Activated naive CD8-positive, alpha-beta T cell (primary cell): ENCODE results near the gene RNF2.
"Not testable (repeated sequence)": the region's sequence is repeated elsewhere in the genome, so short reads cannot be mapped to it uniquely, and the experiment has no call there.

Experiments
- H3K27ac Mint-ChIP-seq: one replicate; pipeline ENCODE4 v1.8.0; 2021; ENCODE audit warnings: mixed read lengths
- H3K27me3 Mint-ChIP-seq: one replicate; pipeline ENCODE4 v1.8.0; 2021; ENCODE audit warnings: mixed read lengths
- H3K36me3 Mint-ChIP-seq: one replicate; pipeline ENCODE4 v1.8.0; 2021; ENCODE audit warnings: mixed read lengths
- H3K4me1 Mint-ChIP-seq: one replicate; pipeline ENCODE4 v1.8.0; 2021; ENCODE audit warnings: low read depth, mixed read lengths
- H3K4me3 Mint-ChIP-seq: one replicate; pipeline ENCODE4 v1.8.0; 2021; ENCODE audit warnings: mild to moderate bottlenecking, mixed read lengths
- H3K9me3 Mint-ChIP-seq: one replicate; pipeline ENCODE4 v1.8.0; 2021; ENCODE audit warnings: low read depth, mixed read lengths

The RNF2 gene

DNA sequence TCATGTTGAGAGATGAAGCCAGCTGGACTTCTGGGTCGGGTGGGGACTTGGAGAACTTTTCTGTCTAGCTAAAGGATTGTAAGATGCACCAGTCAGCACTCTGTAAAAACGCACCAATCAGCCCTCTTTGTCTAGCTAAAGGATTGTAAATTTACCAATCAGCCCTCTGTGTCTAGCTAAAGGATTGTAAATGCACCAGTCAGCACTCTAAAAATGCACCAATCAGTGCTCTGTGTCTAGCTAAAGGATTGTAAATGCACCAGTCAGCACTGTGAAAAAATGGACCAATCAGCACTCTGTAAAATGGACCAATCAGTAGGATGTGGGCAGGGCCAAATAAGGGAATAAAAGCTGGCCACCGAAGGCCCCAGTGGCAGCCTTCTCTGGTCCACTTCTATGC, 19.6 kb downstream of the RNF2 start:
- H3K36me3 Mint-ChIP-seq, H3K27me3 Mint-ChIP-seq, H3K4me3 Mint-ChIP-seq, H3K27ac Mint-ChIP-seq, H3K9me3 Mint-ChIP-seq: not testable (repeated sequence)
- H3K4me1 Mint-ChIP-seq, result peaks cover 69% of the 10 kb centered on the region

DNA sequence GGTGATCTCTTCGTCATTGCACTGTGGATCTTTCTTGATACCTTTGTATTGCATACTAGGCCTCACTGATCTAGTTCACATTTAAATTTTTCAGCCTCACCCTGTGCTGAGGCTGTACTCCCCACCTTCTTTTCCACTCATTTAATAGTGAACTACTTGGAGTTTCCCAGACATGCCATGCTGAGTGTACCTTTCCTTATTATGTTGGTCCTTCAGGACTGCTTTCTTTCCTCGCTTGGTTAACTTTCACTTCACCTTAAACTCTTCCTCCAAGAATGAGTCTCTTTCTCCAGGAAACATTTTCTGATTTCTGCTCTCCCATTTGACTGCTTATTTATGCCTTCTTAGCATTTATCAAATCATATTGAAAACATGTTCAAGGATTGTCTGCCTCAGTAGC, 20.8 kb downstream of the RNF2 start:
- Mint-ChIP-seq H3K9me3 (no peaks in the 10 kb centered on the region), H3K27me3 (no peaks in the 10 kb centered on the region), H3K36me3 (peaks cover 11% of the 10 kb centered on the region), H3K4me3 (no peak overlapping the region), H3K4me1 (peaks cover 63% of the 10 kb centered on the region), H3K27ac (no peak overlapping the region)

DNA sequence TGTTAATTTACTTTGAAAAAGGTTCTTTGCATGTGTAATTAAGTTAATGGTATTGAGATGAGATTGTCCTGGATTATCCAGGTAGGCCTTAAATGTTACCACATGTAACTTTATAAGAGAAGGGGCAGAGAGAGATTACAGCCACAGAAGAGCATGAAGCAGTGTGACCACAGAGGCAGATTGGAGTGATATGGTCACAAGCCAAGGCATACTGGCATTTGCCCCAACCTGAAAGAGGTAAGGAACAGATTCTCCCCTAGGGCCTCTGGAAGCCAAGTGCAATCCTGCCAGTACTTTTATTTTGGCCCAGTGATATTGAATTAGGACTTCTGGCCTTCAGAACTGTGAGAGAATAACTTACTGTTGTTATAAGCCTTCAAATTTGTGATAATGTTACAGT, 23.0 kb downstream of the RNF2 start:
- Mint-ChIP-seq H3K4me3 (no peak overlapping the region), H3K4me1 (peaks cover 59% of the 10 kb centered on the region), H3K27me3 (no peaks in the 10 kb centered on the region), H3K36me3 (peaks cover 19% of the 10 kb centered on the region), H3K27ac (peak overlapping the region; percentile 11), H3K9me3 (no peaks in the 10 kb centered on the region)

DNA sequence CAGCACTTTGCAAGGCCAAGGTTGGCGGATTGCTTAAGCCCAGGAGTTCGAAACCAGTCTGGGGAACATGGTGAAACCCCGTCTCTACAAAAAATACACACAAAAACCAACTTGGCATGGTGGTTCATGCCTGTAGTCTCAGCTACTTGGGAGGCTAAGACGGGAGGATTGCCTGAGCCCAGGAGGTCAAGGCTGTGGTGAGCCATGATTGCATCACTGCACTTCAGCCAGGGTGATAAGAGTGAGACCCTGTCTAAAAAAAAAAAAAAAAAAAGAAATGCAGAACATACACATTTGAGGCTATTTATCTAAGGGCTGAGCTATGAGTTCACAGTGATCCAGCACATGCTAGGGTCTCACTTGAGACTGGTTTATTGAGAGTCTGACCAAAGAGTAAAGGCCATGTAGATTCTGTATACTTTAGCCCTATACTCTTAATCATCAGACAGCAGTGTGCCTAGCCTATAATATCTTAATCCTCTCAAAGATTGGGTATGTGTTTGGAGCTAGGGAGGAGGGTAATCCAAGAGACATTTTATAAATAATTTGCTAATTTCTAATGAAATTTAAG, 23.9 kb downstream of the RNF2 start:
- Mint-ChIP-seq H3K4me1 (peaks cover 57% of the 10 kb centered on the region), H3K4me3 (no peak overlapping the region), H3K27ac (no peak overlapping the region), H3K36me3 (peaks cover 20% of the 10 kb centered on the region), H3K9me3 (no peaks in the 10 kb centered on the region), H3K27me3 (no peaks in the 10 kb centered on the region)

DNA sequence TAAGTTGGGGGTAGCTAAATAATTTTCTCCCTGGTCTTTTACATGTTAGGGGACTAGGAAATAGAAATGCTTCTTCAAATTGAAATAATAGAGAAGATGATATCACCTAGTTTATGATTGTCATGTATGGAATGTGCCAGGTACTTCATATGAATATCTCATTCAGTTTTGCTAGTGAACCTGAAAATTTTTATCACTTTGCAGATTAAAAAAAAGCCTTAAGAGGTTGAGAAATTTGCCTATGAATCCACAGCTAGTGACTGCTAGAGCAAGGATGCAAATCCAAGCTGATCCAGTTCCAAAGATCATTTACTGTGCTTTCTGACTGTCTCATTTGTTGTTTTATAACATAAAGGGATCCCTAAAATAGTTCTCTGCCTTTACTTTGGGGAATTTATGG, 24.7 kb downstream of the RNF2 start:
- Mint-ChIP-seq H3K4me1 (peaks cover 59% of the 10 kb centered on the region), H3K27ac (no peak overlapping the region), H3K9me3 (no peaks in the 10 kb centered on the region)

DNA sequence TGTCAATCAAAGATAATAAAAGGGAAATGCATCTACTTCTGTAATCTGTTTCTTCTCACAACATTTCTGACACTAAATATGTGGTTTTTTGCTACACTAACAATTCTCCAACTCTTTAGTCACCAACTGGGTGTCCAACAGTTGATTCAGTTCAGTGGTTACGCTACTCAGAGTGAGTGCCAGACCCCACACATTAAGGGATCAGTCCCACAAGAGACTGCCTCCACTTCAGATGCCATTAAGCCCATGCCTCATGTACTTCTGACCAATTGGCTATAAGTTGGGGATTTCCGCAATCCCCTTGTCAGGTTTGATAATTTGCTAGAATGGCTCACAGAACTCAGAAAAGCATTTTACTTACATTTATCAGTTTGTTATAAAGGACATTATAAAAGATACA, 28.4 kb downstream of the RNF2 start:
- no peaks in the 10 kb centered on the region for H3K27me3 Mint-ChIP-seq
- peaks cover 47% of the 10 kb centered on the region for H3K4me1 Mint-ChIP-seq
- H3K9me3 Mint-ChIP-seq, result no peaks in the 10 kb centered on the region
- peak overlapping the region; percentile 50 for H3K27ac Mint-ChIP-seq
- H3K4me3 Mint-ChIP-seq, result no peak overlapping the region
- H3K36me3 Mint-ChIP-seq, result peaks cover 23% of the 10 kb centered on the region

More for the DNA sequence above, 24.7 kb downstream of the RNF2 start:
- Mint-ChIP-seq H3K4me3 (no peak overlapping the region), H3K27me3 (no peaks in the 10 kb centered on the region), H3K36me3 (peaks cover 23% of the 10 kb centered on the region)

DNA sequence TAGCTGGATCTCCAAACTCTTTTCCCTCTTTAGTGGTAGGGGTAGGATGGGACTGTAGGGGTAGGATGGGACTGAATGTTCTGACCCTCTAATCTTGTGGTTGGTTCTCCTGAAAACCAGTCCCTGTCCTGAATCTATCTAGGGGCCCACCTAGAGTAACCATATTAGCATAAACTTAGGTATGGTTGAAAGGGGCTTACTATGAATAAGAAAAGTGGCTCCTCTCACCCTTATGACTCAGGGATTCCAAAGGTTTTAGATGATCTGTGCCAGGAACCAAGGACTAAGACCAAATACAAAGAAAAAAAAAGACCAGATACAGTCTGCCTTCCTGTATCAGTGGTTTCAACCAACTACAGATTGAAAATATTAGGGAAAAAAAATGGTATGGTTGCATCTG, 28.9 kb downstream of the RNF2 start:
- H3K9me3 Mint-ChIP-seq, result no peaks in the 10 kb centered on the region
- peaks cover 48% of the 10 kb centered on the region for H3K4me1 Mint-ChIP-seq
- H3K4me3 Mint-ChIP-seq, result no peak overlapping the region
- H3K36me3 Mint-ChIP-seq, result peaks cover 23% of the 10 kb centered on the region
- no peak overlapping the region for H3K27ac Mint-ChIP-seq
- H3K27me3 Mint-ChIP-seq, result no peaks in the 10 kb centered on the region

DNA sequence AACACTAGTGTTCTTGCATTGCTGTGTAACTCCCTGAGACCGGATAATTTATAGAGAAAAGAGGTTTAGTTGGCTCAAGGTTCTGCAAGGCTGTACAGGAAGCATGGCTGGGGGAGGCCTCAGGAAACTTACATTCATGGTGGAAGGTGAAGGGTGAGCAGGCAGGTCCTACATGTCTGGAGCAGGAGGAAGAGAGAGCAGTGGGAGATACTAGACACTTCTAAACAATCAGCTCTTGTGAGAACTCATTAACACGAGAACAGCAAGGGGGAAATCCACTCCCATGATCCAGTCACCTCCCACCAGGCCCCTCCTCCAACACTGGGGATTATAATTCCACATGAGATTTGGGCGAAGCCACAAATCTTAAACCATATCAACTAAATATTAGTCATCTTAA, 30.1 kb downstream of the RNF2 start:
- H3K36me3 Mint-ChIP-seq, result peaks cover 23% of the 10 kb centered on the region
- no peak overlapping the region for H3K4me3 Mint-ChIP-seq
- peak overlapping the region; percentile 10 for H3K27ac Mint-ChIP-seq
- H3K4me1 Mint-ChIP-seq, result peaks cover 51% of the 10 kb centered on the region
- H3K9me3 Mint-ChIP-seq, result no peaks in the 10 kb centered on the region
- no peaks in the 10 kb centered on the region for H3K27me3 Mint-ChIP-seq

DNA sequence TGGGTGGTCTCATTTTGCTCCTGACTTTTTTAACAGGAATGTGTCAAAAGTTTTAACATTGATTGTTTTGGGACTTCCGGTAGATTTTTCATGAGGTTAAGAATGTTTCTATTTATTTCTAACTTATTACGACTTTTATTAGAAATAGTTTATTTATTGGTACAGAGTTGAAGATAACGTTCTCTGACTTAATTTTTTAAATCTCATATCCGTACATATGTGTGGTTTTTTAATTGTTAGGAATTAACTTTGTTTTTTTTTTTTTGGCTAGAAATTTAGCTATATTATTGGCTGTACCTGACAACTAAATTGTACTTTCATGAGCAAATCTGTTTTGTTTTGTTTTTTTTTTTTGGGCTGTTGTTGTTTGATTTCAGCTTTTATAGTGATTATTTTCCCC, 32.0 kb downstream of the RNF2 start:
- H3K27me3 Mint-ChIP-seq, result no peaks in the 10 kb centered on the region
- peaks cover 41% of the 10 kb centered on the region for H3K4me1 Mint-ChIP-seq
- no peak overlapping the region for H3K4me3 Mint-ChIP-seq
- no peaks in the 10 kb centered on the region for H3K9me3 Mint-ChIP-seq
- peaks cover 13% of the 10 kb centered on the region for H3K36me3 Mint-ChIP-seq
- no peak overlapping the region for H3K27ac Mint-ChIP-seq

DNA sequence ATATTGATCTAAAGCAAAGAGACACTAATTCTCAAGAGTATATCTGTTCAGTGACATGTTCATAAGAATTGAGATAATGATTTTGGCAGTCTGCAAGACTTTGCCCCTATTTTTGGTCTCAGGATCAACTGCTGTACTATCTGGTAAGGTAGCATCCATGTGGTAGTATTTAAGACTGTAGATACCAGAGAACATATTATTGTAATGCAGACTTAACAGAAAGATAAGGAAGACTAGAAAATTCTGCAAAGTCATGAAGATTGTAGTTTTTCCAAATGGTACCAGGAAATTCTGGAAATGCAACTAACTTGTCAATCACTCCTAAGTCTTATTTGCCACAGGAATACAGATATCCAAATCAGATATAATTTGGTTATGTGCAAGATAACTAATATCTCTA, 35.1 kb downstream of the RNF2 start:
- Mint-ChIP-seq H3K9me3 (no peaks in the 10 kb centered on the region), H3K27ac (no peak overlapping the region), H3K27me3 (no peaks in the 10 kb centered on the region), H3K4me1 (peaks cover 36% of the 10 kb centered on the region), H3K4me3 (no peak overlapping the region), H3K36me3 (peaks cover 6% of the 10 kb centered on the region)

DNA sequence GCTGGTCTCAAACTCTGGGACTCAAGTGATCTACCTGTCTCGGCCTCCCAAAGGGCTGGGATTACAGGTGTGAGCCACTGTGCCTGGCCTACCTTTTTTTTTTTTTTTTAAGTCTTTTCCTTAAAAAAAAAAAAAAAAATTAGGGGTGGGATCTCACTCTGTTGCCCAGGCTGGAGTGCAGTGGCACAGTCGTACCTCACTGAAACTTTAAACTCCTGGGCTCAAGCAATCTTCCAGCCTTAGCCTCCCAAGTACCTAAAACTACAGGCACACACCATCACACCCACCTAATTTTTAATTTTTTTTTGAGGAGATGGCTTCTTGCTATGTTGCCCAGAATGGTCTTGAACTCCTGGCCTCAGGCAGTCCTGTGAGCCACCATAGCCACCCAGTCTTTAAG, 38.5 kb downstream of the RNF2 start:
- Mint-ChIP-seq H3K4me3 (no peak overlapping the region), H3K36me3 (peaks cover 11% of the 10 kb centered on the region), H3K27me3 (no peaks in the 10 kb centered on the region), H3K4me1 (peaks cover 32% of the 10 kb centered on the region), H3K9me3 (no peaks in the 10 kb centered on the region), H3K27ac (no peak overlapping the region)

DNA sequence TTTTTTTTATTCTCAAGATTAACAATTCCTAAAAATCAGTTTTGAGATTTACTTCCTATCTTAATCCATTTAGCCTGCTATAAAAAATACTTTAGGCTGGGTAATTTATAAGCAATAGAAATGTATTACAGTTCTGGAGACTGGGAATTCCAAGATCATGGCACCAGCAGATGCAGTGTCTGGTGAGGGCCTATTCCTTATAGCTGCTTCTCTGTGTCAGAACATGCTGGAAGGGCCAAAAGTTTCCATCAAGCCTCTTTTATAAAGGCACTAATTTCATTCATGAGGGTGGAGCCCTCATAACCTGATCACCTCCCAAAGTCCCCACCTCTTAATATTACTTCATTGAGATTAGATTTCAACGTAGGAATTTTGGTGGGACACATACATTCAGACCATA, 41.7 kb downstream of the RNF2 start:
- peaks cover 15% of the 10 kb centered on the region for H3K36me3 Mint-ChIP-seq
- H3K27ac Mint-ChIP-seq, result no peak overlapping the region
- no peak overlapping the region for H3K4me3 Mint-ChIP-seq
- H3K4me1 Mint-ChIP-seq, result peaks cover 22% of the 10 kb centered on the region
- no peaks in the 10 kb centered on the region for H3K27me3 Mint-ChIP-seq
- H3K9me3 Mint-ChIP-seq, result no peaks in the 10 kb centered on the region

DNA sequence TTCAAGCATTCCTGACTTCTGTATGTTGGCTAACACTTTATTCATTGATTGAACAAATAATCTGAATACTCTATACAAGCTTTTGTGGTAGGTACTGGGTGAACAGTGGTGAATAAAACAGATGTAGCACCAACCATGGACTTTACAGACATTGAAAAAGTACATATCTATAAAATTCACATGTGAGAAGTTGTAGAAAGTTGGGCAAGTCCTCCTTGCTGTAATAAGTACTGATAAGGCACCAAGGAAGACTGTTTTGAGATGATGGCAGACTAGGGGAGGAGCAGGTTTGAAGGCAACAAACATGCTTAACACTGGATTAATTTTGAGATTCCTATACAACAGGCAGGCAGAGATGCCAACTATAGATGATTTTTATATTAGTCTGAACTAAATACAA, 42.4 kb downstream of the RNF2 start:
- no peaks in the 10 kb centered on the region for H3K27me3 Mint-ChIP-seq
- no peak overlapping the region for H3K27ac Mint-ChIP-seq
- peaks cover 15% of the 10 kb centered on the region for H3K36me3 Mint-ChIP-seq
- H3K9me3 Mint-ChIP-seq, result no peaks in the 10 kb centered on the region
- no peak overlapping the region for H3K4me3 Mint-ChIP-seq
- H3K4me1 Mint-ChIP-seq, result peaks cover 22% of the 10 kb centered on the region

DNA sequence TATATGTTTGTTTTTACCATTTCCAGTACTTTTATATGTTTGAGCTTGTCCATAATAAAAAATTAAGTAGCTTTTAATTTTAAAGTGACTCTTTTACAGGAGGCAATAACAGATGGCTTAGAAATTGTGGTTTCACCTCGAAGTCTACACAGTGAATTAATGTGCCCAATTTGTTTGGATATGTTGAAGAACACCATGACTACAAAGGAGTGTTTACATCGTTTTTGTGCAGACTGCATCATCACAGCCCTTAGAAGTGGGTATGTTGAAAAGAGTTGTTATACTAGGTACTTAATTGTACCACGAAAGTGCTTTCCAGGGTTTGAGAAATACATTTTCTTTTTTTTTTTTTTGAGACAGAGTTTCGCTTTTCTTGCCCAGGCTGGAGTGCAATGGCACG, 46.1 kb downstream of the RNF2 start:
- no peaks in the 10 kb centered on the region for H3K9me3 Mint-ChIP-seq
- no peaks in the 10 kb centered on the region for H3K27me3 Mint-ChIP-seq
- H3K27ac Mint-ChIP-seq, result no peak overlapping the region
- H3K4me3 Mint-ChIP-seq, result no peak overlapping the region
- H3K4me1 Mint-ChIP-seq, result peaks cover under 1% of the 10 kb centered on the region
- H3K36me3 Mint-ChIP-seq, result peaks cover 30% of the 10 kb centered on the region

DNA sequence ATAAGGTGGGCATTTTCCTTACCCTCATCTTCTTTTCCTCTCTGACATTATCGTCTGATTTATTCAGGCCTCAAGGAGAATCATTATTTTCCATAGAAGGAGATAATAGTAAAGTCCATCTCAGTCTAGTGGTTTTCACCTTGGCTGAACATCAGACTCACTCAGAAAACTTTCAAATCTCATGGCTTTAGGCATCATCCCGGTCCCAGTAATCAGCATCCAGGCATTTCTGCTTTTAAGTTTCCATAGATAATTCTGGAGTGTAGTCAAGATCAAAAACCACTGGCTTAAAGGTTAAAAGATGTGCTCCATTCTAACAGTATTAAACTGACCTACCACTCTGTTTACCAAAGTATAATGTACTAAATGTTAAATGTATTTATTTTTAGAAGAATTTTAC, 49.4 kb downstream of the RNF2 start:
- Mint-ChIP-seq H3K36me3 (peaks cover 31% of the 10 kb centered on the region), H3K4me1 (no peaks in the 10 kb centered on the region), H3K27ac (no peak overlapping the region), H3K27me3 (no peaks in the 10 kb centered on the region), H3K4me3 (no peak overlapping the region), H3K9me3 (no peaks in the 10 kb centered on the region)

DNA sequence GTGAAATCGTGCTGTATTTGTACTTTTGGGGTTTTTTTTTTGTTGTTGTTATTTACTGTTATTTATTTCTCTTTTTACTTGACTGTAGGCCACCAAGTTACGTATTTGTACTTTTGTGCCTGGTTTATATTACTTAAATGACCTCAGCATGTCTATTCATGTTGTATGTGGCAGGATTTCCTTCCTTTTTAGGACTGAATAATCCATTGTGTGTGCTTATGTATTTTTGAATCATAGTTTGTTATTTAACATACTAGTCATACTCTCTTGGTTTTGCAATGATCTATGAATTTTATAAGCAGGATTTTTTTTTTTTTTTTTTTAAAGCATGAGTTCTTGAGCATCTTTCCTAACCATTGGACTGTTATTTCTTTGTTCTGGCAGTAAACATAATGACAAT, 51.2 kb downstream of the RNF2 start:
- no peak overlapping the region for H3K4me3 Mint-ChIP-seq
- no peaks in the 10 kb centered on the region for H3K4me1 Mint-ChIP-seq
- H3K9me3 Mint-ChIP-seq, result no peaks in the 10 kb centered on the region
- H3K36me3 Mint-ChIP-seq, result peaks cover 37% of the 10 kb centered on the region
- H3K27me3 Mint-ChIP-seq, result no peaks in the 10 kb centered on the region
- no peak overlapping the region for H3K27ac Mint-ChIP-seq
